ENCODE data around the gene KCTD20. TPM values are rescaled to one million over a fixed set of nuclear protein-coding genes. Genes with fewer than 3 reads are reported as not detected.

The KCTD20 gene
- total and polyA plus RNA-seq, 9 of the 15 experiments (the other 6 are each of a cell fraction or from before 2014, with no cell fraction given) = 28.9 to 160 (median 70.6) TPM

- TF ChIP-seq MNT (conservative IDR thresholded peaks at IDR 0.05) (0 out of 4 replicates have a peak, but pooled peaks of 1 of the 2 experiments have one; percentile 42), HDAC1 (IDR thresholded peaks at IDR 0.05) (peak in 1 of 2 experiments; percentile 56; a peak in 1 of 4 replicates), HDGF (IDR thresholded peaks at IDR 0.05) (0 out of 2 replicates have a peak, but pooled peaks have one; percentile 45), DMBX1 (CRISPR knock-in tag; IDR thresholded peaks at IDR 0.05; ENCODE audit: borderline replicate concordance) (no peak), HDAC8 (tag; IDR thresholded peaks at IDR 0.05) (no peak), ETV1 (tag; conservative IDR thresholded peaks at IDR 0.05; ENCODE audit: low read depth) (peak; percentile 56), ETV5 (CRISPR knock-in tag; IDR thresholded peaks at IDR 0.05; ENCODE audit: low read depth) (peak; percentile 66; the same call in 1 of the 2 replicates), ELK3 (CRISPR knock-in tag; IDR thresholded peaks at IDR 0.05) (no peak), KDM1A (IDR thresholded peaks at IDR 0.05) (peak; percentile 23 to 50; a peak in 2 of 4 replicates), CREM (IDR thresholded peaks at IDR 0.05; ENCODE audit: low read depth) (0 out of 2 replicates have a peak, but pooled peaks have one; percentile 34), AFF4 (CRISPR knock-in tag; IDR thresholded peaks at IDR 0.05) (no peak), ESRRB (CRISPR knock-in tag; IDR thresholded peaks at IDR 0.05; ENCODE audit: borderline replicate concordance) (no peak), ATF6 (CRISPR knock-in tag; IDR thresholded peaks at IDR 0.05) (peak; percentile 67; the same call in 1 of the 2 replicates), GABPA (tag; conservative IDR thresholded peaks at IDR 0.05; ENCODE audit: low read depth) (peak; percentile 48)
Measured at GRCh38 chr6:36443471-36444428, 950 bp downstream of the KCTD20 start (continued).
